Measurements from ENCODE around the gene TUBB6.
A peak's percentile ranks its signal among the peaks of the same experiment; 100 is the strongest.

The TUBB6 gene

DNA sequence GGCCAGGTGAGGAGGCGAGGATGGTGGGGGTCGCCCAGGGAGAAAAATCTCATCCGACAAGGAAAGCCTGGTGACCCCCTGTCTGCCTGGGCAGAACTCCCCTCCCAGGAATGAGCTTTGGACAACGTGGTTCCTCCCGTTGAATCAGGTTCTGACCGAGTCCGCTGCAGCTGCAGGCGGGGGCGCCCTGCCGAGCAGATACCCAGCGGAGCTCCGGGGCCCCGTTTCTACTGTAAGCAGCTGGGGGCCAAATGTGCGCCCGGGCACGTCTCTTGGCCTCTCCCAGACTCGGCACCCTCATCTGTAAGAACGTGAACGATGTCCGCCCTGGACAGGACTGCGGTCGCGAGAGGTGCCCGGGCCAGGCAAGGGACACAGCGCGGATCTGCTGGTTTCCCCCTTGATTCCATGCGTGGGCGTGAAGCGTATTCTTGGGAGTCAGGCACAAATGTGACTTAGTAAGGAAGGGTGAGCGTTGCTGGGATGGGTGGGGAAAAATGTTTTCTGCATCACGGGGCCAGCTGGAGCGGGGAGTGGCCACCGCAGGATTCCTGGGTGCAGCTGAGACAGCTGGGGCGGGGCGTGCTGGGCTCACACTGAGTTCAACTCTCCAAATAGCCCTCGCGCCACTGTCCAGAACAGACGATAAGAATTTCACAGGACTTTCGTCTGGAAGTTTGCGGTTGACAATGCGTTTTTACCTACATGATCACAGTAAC lies 20.2 kb upstream of the TUBB6 start (continued):
- TF ChIP-seq, protein P1, sequence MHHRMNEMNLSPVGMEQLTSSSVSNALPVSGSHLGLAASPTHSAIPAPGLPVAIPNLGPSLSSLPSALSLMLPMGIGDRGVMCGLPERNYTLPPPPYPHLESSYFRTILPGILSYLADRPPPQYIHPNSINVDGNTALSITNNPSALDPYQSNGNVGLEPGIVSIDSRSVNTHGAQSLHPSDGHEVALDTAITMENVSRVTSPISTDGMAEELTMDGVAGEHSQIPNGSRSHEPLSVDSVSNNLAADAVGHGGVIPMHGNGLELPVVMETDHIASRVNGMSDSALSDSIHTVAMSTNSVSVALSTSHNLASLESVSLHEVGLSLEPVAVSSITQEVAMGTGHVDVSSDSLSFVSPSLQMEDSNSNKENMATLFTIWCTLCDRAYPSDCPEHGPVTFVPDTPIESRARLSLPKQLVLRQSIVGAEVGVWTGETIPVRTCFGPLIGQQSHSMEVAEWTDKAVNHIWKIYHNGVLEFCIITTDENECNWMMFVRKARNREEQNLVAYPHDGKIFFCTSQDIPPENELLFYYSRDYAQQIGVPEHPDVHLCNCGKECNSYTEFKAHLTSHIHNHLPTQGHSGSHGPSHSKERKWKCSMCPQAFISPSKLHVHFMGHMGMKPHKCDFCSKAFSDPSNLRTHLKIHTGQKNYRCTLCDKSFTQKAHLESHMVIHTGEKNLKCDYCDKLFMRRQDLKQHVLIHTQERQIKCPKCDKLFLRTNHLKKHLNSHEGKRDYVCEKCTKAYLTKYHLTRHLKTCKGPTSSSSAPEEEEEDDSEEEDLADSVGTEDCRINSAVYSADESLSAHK (tag by site-specific recombination; IDR thresholded peaks at IDR 0.05), result no peak
- TF ChIP-seq, protein P2, sequence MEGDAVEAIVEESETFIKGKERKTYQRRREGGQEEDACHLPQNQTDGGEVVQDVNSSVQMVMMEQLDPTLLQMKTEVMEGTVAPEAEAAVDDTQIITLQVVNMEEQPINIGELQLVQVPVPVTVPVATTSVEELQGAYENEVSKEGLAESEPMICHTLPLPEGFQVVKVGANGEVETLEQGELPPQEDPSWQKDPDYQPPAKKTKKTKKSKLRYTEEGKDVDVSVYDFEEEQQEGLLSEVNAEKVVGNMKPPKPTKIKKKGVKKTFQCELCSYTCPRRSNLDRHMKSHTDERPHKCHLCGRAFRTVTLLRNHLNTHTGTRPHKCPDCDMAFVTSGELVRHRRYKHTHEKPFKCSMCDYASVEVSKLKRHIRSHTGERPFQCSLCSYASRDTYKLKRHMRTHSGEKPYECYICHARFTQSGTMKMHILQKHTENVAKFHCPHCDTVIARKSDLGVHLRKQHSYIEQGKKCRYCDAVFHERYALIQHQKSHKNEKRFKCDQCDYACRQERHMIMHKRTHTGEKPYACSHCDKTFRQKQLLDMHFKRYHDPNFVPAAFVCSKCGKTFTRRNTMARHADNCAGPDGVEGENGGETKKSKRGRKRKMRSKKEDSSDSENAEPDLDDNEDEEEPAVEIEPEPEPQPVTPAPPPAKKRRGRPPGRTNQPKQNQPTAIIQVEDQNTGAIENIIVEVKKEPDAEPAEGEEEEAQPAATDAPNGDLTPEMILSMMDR (tag by site-specific recombination; IDR thresholded peaks at IDR 0.05), result no peak; the same call in 1 of the 2 replicates
- TF ChIP-seq, protein P3, sequence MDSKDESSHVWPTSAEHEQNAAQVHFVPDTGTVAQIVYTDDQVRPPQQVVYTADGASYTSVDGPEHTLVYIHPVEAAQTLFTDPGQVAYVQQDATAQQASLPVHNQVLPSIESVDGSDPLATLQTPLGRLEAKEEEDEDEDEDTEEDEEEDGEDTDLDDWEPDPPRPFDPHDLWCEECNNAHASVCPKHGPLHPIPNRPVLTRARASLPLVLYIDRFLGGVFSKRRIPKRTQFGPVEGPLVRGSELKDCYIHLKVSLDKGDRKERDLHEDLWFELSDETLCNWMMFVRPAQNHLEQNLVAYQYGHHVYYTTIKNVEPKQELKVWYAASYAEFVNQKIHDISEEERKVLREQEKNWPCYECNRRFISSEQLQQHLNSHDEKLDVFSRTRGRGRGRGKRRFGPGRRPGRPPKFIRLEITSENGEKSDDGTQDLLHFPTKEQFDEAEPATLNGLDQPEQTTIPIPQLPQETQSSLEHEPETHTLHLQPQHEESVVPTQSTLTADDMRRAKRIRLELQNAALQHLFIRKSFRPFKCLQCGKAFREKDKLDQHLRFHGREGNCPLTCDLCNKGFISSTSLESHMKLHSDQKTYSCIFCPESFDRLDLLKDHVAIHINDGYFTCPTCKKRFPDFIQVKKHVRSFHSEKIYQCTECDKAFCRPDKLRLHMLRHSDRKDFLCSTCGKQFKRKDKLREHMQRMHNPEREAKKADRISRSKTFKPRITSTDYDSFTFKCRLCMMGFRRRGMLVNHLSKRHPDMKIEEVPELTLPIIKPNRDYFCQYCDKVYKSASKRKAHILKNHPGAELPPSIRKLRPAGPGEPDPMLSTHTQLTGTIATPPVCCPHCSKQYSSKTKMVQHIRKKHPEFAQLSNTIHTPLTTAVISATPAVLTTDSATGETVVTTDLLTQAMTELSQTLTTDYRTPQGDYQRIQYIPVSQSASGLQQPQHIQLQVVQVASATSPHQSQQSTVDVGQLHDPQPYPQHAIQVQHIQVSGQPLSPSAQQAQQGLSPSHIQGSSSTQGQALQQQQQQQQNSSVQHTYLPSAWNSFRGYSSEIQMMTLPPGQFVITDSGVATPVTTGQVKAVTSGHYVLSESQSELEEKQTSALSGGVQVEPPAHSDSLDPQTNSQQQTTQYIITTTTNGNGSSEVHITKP (tag by site-specific recombination; IDR thresholded peaks at IDR 0.05), result peak; percentile 51; the same call in 1 of the 2 replicates
- TF ChIP-seq ZNF19 (tag by site-specific recombination; IDR thresholded peaks at IDR 0.05; ENCODE audit: low read depth) (no peak), IKZF3 (tag by site-specific recombination; IDR thresholded peaks at IDR 0.05) (peak; percentile 12; the same call in 1 of the 2 replicates), SP3 (tag by site-specific recombination; IDR thresholded peaks at IDR 0.05) (peak; percentile 52), EGR2 (tag by site-specific recombination; IDR thresholded peaks at IDR 0.05; ENCODE audit: low read depth) (peak; percentile 49; the same call in 1 of the 2 replicates), ZNF514 (tag by site-specific recombination; IDR thresholded peaks at IDR 0.05) (no peak), ZNF404 (tag by site-specific recombination; IDR thresholded peaks at IDR 0.05) (no peak), ZNF600 (tag by site-specific recombination; IDR thresholded peaks at IDR 0.05) (peak; percentile 40; the same call in 1 of the 2 replicates), PRDM1 (tag by site-specific recombination; IDR thresholded peaks at IDR 0.05) (0 out of 2 replicates have a peak, but pooled peaks have one; percentile 12), ZFP37 (tag by site-specific recombination; IDR thresholded peaks at IDR 0.05) (no peak), YY1 (tag by site-specific recombination; IDR thresholded peaks at IDR 0.05) (no peak), GLIS1 (tag by site-specific recombination; IDR thresholded peaks at IDR 0.05) (peak; percentile 78), ZNF747 (tag by site-specific recombination; IDR thresholded peaks at IDR 0.05) (no peak), KLF9 (tag by site-specific recombination; IDR thresholded peaks at IDR 0.05; ENCODE audit: low read depth) (peak; percentile 49; the same call in 1 of the 2 replicates), ZNF350 (tag by site-specific recombination; IDR thresholded peaks at IDR 0.05) (no peak), ZBTB20 (tag by site-specific recombination; IDR thresholded peaks at IDR 0.05) (peak; percentile 93), ZFHX2 (tag by site-specific recombination; conservative IDR thresholded peaks at IDR 0.05) (peak; percentile 74), ZIC2 (tag by site-specific recombination; IDR thresholded peaks at IDR 0.05) (peak; percentile 82)
- TF ChIP-seq, protein P4, sequence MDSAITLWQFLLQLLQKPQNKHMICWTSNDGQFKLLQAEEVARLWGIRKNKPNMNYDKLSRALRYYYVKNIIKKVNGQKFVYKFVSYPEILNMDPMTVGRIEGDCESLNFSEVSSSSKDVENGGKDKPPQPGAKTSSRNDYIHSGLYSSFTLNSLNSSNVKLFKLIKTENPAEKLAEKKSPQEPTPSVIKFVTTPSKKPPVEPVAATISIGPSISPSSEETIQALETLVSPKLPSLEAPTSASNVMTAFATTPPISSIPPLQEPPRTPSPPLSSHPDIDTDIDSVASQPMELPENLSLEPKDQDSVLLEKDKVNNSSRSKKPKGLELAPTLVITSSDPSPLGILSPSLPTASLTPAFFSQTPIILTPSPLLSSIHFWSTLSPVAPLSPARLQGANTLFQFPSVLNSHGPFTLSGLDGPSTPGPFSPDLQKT (IDR thresholded peaks at IDR 0.05; ENCODE audit: borderline replicate concordance, low read depth, low read length), result no peak
